SU-DHL-6 (cell line): ENCODE results near the gene RHCG.

Experiments
- H2AFZ ChIP-seq: fragments of 200-600 bp; sonication (generic); 2 replicates; pipeline ENCODE4 v1.6.1; 2014; ENCODE audit warnings: low read depth, mild to moderate bottlenecking, moderate library complexity, mixed read lengths, antibody characterized with exemption, low read length; ENCODE audit not compliant: severe bottlenecking
- H3F3A ChIP-seq: fragments of 200-600 bp; shearing (Covaris generic); 2 replicates; pipeline ENCODE4 v1.6.0; 2016; ENCODE audit warnings: antibody characterized with exemption, mild to moderate bottlenecking; ENCODE audit not compliant: insufficient read depth
- H3K27ac ChIP-seq: fragments of 200-600 bp; sonication (generic); 2 replicates; pipeline ENCODE4 v1.5.1; 2016; ENCODE audit warnings: low read depth, mild to moderate bottlenecking, low read length, moderate library complexity, mixed read lengths
- H3K27me3 ChIP-seq: fragments of 200-600 bp; sonication (generic), shearing (Covaris generic); 2 replicates; pipeline ENCODE4 v1.6.0; 2014; ENCODE audit warnings: mild to moderate bottlenecking, low read length
- H3K36me3 ChIP-seq: fragments of 200-600 bp; sonication (generic); 2 replicates; pipeline ENCODE4 v1.6.1; 2014; ENCODE audit warnings: mild to moderate bottlenecking, low read length, mixed read lengths
- H3K4me2 ChIP-seq: fragments of 300-600, 200-600 bp; shearing (Covaris generic), sonication (generic); 2 replicates; pipeline ENCODE4 v1.6.0; 2014; ENCODE audit warnings: low read length, low read depth, mild to moderate bottlenecking; ENCODE audit not compliant: poor library complexity, severe bottlenecking
- H3K4me3 ChIP-seq: fragments of 200-600 bp; sonication (generic); 2 replicates; pipeline ENCODE4 v1.5.1; 2014; ENCODE audit warnings: antibody characterized with exemption, low read length, mild to moderate bottlenecking, mixed read lengths; ENCODE audit not compliant: insufficient read depth, poor library complexity, severe bottlenecking
- H3K79me2 ChIP-seq: fragments of 200-600 bp; sonication (generic); 2 replicates; pipeline ENCODE4 v1.6.1; 2014; ENCODE audit warnings: mild to moderate bottlenecking, low read length, moderate library complexity; ENCODE audit not compliant: insufficient read depth
- H3K9ac ChIP-seq: fragments of 200-600 bp; sonication (generic); 2 replicates; pipeline ENCODE4 v1.7.0; 2014; ENCODE audit warnings: mild to moderate bottlenecking, low read length
- H3K9me2 ChIP-seq: fragments of 200-600 bp; sonication (generic); replicated peaks from 2 replicates; pipeline ENCODE4 v1.6.1; 2014; ENCODE audit warnings: low read length; ENCODE audit not compliant: insufficient read depth
- H3K9me3 ChIP-seq: fragments of 200-600 bp; sonication (generic); 2 replicates; pipeline ENCODE4 v1.6.1; 2014; ENCODE audit warnings: low read length, mixed read lengths; ENCODE audit not compliant: insufficient read depth
- H4K20me1 ChIP-seq: fragments of 200-600 bp; sonication (generic); 2 replicates; pipeline ENCODE4 v1.6.1; 2014; ENCODE audit warnings: low read depth, mild to moderate bottlenecking, antibody characterized with exemption, low read length, moderate library complexity, mixed read lengths
- CTCF ChIP-seq: fragments of 200-600 bp; sonication (generic); IDR thresholded peaks from one replicate; pipeline ENCODE4 v1.5.1; 2017; ENCODE audit warnings: antibody characterized with exemption, mild to moderate bottlenecking, low read length, moderate library complexity; ENCODE audit not compliant: insufficient read depth, poor library complexity, severe bottlenecking
- EZH2phosphoT487 ChIP-seq: fragments of 200-600 bp; sonication (generic), shearing (Covaris generic); conservative IDR thresholded peaks from 2 replicates; pipeline ENCODE4 v1.6.1; 2018; ENCODE audit warnings: mild to moderate bottlenecking, antibody characterized with exemption, low read length, moderate library complexity, mixed read lengths

Gene RHCG

DNA sequence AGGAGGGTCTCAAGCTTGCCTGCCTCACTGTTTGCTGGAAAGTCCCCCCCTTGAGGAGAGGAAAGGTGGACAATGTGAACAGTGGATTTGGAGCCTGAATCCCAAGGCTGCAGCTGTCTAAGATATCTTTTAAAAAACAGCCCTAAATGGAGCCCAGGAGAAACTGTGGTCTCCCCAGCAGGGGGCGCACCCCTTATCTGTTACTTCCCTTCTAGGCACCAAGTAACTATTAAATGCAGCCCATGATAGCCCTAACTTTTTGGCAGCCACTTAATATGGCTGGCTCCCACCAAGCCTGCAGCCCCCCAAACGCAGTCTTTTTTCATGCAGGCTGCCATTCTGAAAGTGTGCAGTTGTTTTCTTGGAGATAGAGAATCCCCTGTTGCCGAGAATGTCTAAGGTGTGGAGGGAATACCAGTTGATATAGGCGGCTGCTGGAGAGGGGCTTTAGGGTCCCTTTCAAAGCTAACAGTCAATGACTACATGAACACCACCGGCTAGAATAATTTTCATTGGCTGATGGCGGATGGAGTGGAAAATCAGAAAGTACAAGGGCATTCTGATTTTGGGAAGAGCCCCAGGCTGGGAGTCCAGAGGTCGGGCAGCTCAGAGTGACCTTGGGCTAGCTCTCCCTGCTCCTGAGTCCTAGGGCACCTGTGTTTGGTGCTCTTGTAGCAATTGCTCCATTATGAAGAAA, 1.3 kb downstream of the RHCG start:
- H3K79me2 ChIP-seq: no peaks in the 10 kb centered on the region
- no peak overlapping the region for H3K27ac ChIP-seq
- no peak overlapping the region for H3K4me2 ChIP-seq
- no peaks in the 10 kb centered on the region for H4K20me1 ChIP-seq
- no peak overlapping the region for H3K4me3 ChIP-seq
- no peak overlapping the region for H2AFZ ChIP-seq
- no peaks in the 10 kb centered on the region for H3K27me3 ChIP-seq
- TF ChIP-seq CTCF: peak; percentile 60
- TF ChIP-seq EZH2phosphoT487: no peak
- no peak overlapping the region for H3K9ac ChIP-seq
- H3K9me3 ChIP-seq: no peaks in the 10 kb centered on the region
- no peaks in the 10 kb centered on the region for H3K9me2 ChIP-seq
- H3F3A ChIP-seq: no peaks in the 10 kb centered on the region
- H3K36me3 ChIP-seq: no peaks in the 10 kb centered on the region

DNA sequence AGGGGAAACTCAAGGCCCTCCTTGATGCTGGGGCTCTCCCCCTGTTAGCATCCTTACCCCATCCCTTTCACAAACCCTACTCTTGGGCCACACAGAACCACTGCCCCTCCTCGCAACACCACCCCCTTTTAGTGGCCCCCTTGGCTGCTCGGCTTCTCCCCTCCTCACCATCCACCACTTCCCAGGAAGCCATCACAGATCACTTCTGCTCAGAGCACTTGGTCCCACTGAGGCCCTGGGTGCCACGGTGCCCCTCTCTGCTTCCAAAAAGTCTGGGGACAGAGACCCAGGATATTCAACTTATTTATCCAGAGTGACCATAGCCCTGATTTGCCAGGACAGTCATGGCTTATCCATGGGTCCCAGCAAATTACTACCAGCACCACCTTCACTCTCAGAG, 2.4 kb downstream of the RHCG start:
- Histone ChIP-seq H3K9me2 (no peaks in the 10 kb centered on the region), H3K4me2 (no peak overlapping the region), H3K79me2 (no peaks in the 10 kb centered on the region), H3K27ac (no peak overlapping the region), H3K36me3 (no peaks in the 10 kb centered on the region), H3K4me3 (no peak overlapping the region), H4K20me1 (no peaks in the 10 kb centered on the region), H3K9ac (no peak overlapping the region), H3K9me3 (no peaks in the 10 kb centered on the region), H3F3A (no peaks in the 10 kb centered on the region), H2AFZ (no peak overlapping the region), H3K27me3 (no peaks in the 10 kb centered on the region)
- TF ChIP-seq EZH2phosphoT487 (no peak), CTCF (no peak)

DNA sequence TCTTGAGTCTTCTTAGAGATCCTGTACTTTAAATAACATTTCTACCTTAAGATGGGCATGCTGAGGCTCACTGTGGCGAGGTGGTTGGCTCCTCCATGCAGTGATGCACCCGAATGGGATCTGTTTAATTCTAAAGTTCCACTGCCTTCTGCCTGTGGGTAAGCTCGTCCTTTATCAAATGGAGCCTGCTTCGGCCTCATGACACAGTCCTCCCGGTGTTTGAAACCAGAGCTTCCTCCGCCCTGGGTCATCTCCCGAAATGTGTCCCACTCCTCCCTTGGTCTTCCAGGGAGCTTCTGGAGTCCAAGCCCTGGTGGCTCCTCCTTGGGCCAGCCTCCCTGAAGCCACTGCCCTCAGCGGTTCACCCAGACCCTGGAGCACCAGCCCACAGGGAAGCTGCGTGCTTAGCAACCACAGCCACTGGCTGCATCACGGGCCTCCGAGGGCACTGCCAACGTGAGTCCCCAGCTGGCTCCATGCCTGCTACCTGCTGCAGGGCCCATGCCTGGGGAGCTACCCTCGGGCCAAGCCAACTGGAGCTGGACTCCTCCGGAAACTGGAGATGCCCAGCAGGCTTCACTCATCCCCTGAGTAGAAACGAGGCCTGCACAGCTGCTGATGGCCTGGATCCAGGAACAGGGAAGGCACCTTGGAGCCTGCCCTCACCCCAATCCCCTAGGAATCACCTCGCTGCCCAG, 3.3 kb downstream of the RHCG start:
- no peaks in the 10 kb centered on the region for H3K79me2 ChIP-seq
- no peaks in the 10 kb centered on the region for H3K27me3 ChIP-seq
- H3K9me3 ChIP-seq: no peaks in the 10 kb centered on the region
- no peak overlapping the region for H3K9ac ChIP-seq
- TF ChIP-seq EZH2phosphoT487 (no peak), CTCF (no peak)
- H3K4me2 ChIP-seq: no peak overlapping the region
- no peak overlapping the region for H2AFZ ChIP-seq
- H3K36me3 ChIP-seq: no peaks in the 10 kb centered on the region
- no peak overlapping the region for H3K4me3 ChIP-seq
- H4K20me1 ChIP-seq: no peaks in the 10 kb centered on the region
- H3K27ac ChIP-seq: no peak overlapping the region
- H3F3A ChIP-seq: no peaks in the 10 kb centered on the region
- no peaks in the 10 kb centered on the region for H3K9me2 ChIP-seq
